GM12878 (cell line): ENCODE measurements around the gene IL27RA. TPM values are rescaled to one million over a fixed set of nuclear protein-coding genes. Genes with fewer than 3 reads are reported as not detected.

Experiments
- ATAC-seq: fragments of 200-7000 bp; cut with Tn5 transposase; 3 replicates; pipeline ENCODE4 v1.9.1; 2020; ENCODE audit warnings: mild to moderate bottlenecking, moderate library complexity
- BruUV-seq: library from RNA; stranded (reverse); fragments of 400-500 nt; replicated peaks from 2 replicates; lab custom pipeline; 2021; lab: Mats Ljungman, UMichigan
- CTCF ChIA-PET: fragments of 300-600 bp; sonication (Branson Sonifier 250); formaldehyde crosslinking; extraction: SDS; loops from one replicate; lab custom pipeline; 2021; ENCODE audit warnings: inconsistent platforms; lab: Yijun Ruan, JAX
- POLR2A ChIA-PET: fragments of 350-600 bp; formaldehyde crosslinking; extraction: SDS; loops from one replicate; lab custom pipeline; 2021; ENCODE audit warnings: inconsistent platforms; lab: Charles Lee
- RAD21 ChIA-PET: fragments of 300-600 bp; sonication (Branson Sonifier 250); formaldehyde crosslinking; loops from one replicate; lab custom pipeline; 2023; ENCODE audit warnings: antibody characterized with exemption; ENCODE audit not compliant: unreplicated experiment; lab: Charles Lee
- SMC1A ChIA-PET: fragments of 300-600 bp; sonication (Branson Sonifier 250); formaldehyde crosslinking; loops from one replicate; lab custom pipeline; 2023; ENCODE audit not compliant: unreplicated experiment, uncharacterized antibody; lab: Charles Lee
- DNase-seq: peaks from one replicate; pipeline ENCODE4 v3.0.0-alpha.2; 2011; ENCODE audit warnings: low read depth, low spot score
- FAIRE-seq: peaks from 3 replicates; lab custom pipeline; 2011; peaks lifted over from hg19 to GRCh38; lab: Jason Lieb, UNC
- H2AFZ ChIP-seq: 2 replicates; pipeline ENCODE4 v1.6.0; 2011; ENCODE audit warnings: low read depth, low read length, control low read depth; ENCODE audit not compliant: control insufficient read depth
- H3K27ac ChIP-seq: 2 replicates; pipeline ENCODE4 v1.5.1; 2011; ENCODE audit warnings: control low read depth; ENCODE audit not compliant: control insufficient read depth, insufficient read depth
- H3K27me3 ChIP-seq, 2 experiments: replicated peaks in 1 of 2; 2 replicates each; pipeline versions ENCODE4 v1.6.0 to v1.6.1; 2011; ENCODE audit warnings: low read length in 1 of 2; ENCODE audit not compliant: control insufficient read depth in 2 of 2, insufficient read depth in 2 of 2
- H3K36me3 ChIP-seq, 2 experiments: 2 replicates each; pipeline ENCODE4 v1.5.1; 2011; ENCODE audit warnings: low read length in 1 of 2; ENCODE audit not compliant: control insufficient read depth in 2 of 2, insufficient read depth in 2 of 2
- H3K4me1 ChIP-seq: 2 replicates; pipeline ENCODE4 v1.6.1; 2011; ENCODE audit warnings: mild to moderate bottlenecking, low read length, moderate library complexity, mixed read lengths; ENCODE audit not compliant: control insufficient read depth, insufficient read depth
- H3K4me2 ChIP-seq: 2 replicates; pipeline ENCODE4 v1.6.0; 2011; ENCODE audit warnings: control low read depth; ENCODE audit not compliant: control insufficient read depth, insufficient read depth
- H3K4me3 ChIP-seq: fragments of 200-600 bp; sonication (generic); 2 replicates; pipeline ENCODE4 v1.5.1; 2016
- H3K79me2 ChIP-seq: 2 replicates; pipeline ENCODE4 v1.6.0; 2011; ENCODE audit warnings: low read length; ENCODE audit not compliant: control insufficient read depth, insufficient read depth
- H3K9ac ChIP-seq: 2 replicates; pipeline ENCODE4 v1.8.0; 2011; ENCODE audit warnings: low read length, control low read depth, mixed read lengths; ENCODE audit not compliant: control insufficient read depth, insufficient read depth
- H3K9me3 ChIP-seq: replicated peaks from 3 replicates; pipeline ENCODE4 v1.5.1; 2011; ENCODE audit warnings: mild to moderate bottlenecking, low read length; ENCODE audit not compliant: control insufficient read depth, insufficient read depth
- H4K20me1 ChIP-seq: 2 replicates; pipeline ENCODE4 v1.6.0; 2011; ENCODE audit not compliant: control insufficient read depth, insufficient read depth
- BRCA1 ChIP-seq: IDR thresholded peaks from 2 replicates; pipeline ENCODE4 v1.6.1; 2011; ENCODE audit warnings: low read depth, low read length, improper control_type of control experiment
- DPF2 ChIP-seq: fragments of 450-650 bp; IDR thresholded peaks from 2 replicates; pipeline ENCODE4 v1.6.1; 2017; ENCODE audit warnings: mild to moderate bottlenecking
- ELK1 ChIP-seq: IDR thresholded peaks from 2 replicates; pipeline ENCODE4 v1.6.1; 2012; ENCODE audit warnings: low read depth, low read length, improper control_type of control experiment
- FOXK2 ChIP-seq: fragments of 450-650 bp; IDR thresholded peaks from 2 replicates; pipeline ENCODE4 v1.6.1; 2017; ENCODE audit warnings: mild to moderate bottlenecking, moderate library complexity
- IRF4 ChIP-seq: IDR thresholded peaks from 2 replicates; pipeline ENCODE4 v1.6.1; 2011; ENCODE audit warnings: low read depth, low read length
- PKNOX1 ChIP-seq: fragments of 450-650 bp; IDR thresholded peaks from 2 replicates; pipeline ENCODE4 v1.6.1; 2016; ENCODE audit warnings: mild to moderate bottlenecking
- POLR2A ChIP-seq: IDR thresholded peaks from 2 replicates; pipeline ENCODE4 v1.6.1; 2011; ENCODE audit warnings: low read depth, mild to moderate bottlenecking, low read length
- POLR2AphosphoS5 ChIP-seq: IDR thresholded peaks from 2 replicates; pipeline ENCODE4 v1.6.1; 2011; ENCODE audit warnings: mild to moderate bottlenecking, low read length, inconsistent platforms
- STAT1 ChIP-seq: fragments of 450-650 bp; conservative IDR thresholded peaks from 2 replicates; pipeline ENCODE4 v1.6.1; 2014; ENCODE audit warnings: antibody characterized with exemption, mild to moderate bottlenecking
- STAT3 ChIP-seq: IDR thresholded peaks from 2 replicates; pipeline ENCODE4 v1.6.1; 2011; ENCODE audit warnings: low read depth, low read length, improper control_type of control experiment
- WGBS: methylation state at CpG from one replicate; pipeline ENCODE4 v1.1.6; 2016; ENCODE audit warnings: low lambda C conversion rate; ENCODE audit not compliant: insufficient replicate concordance, insufficient coverage; ENCODE audit errors: missing lambda C conversion rate; 5-methylcytosine and 5-hydroxymethylcytosine counted together
- in situ Hi-C: fragments of 300-500 bp; cut with MboI; formaldehyde crosslinking; loops from 9 replicates; pipeline ENCODE4 v1.14.3; 2018; ENCODE audit warnings: mixed read lengths
- intact Hi-C: fragments of 100-400 bp; cut with micrococcal nuclease; formaldehyde crosslinking; loops from one replicate; pipeline ENCODE4 v1.14.2; 2022; ENCODE audit not compliant: unreplicated experiment
- polyA plus RNA-seq, 11 experiments: library from polyadenylated mRNA; depleted of rRNA in 4 of 11; unstranded in 6 of 11; stranded (reverse) in 5 of 11; fragments of >200 nt; fragmentation: Nextera tagmentation in 4 of 11; fragmentation: Illumina TruSeq in 1 of 11; extraction: Ambion mirVana in 4 of 11; extraction: Trizol in 1 of 11; gene quantifications; 1 replicate in 1 of 11; 2 replicates in 10 of 11; pipeline versions ENCODE4 v1.2.1 to v1.2.3, GENCODE V29; 2011 to 2016; ENCODE audit warnings: inconsistent platforms in 2 of 11, missing spikeins in 2 of 11, low read depth in 1 of 11
- total RNA-seq, 4 experiments: library from RNA; depleted of rRNA in 3 of 4; stranded (reverse); fragments of >200 nt in 3 of 4; fragmentation: Illumina TruSeq in 1 of 4; extraction: Trizol in 1 of 4; gene quantifications; 2 replicates each; pipeline versions ENCODE4 v1.2.1 to v1.2.3, GENCODE V29; 2013 to 2021

Gene IL27RA
- total and polyA plus RNA-seq, 10 of the 15 experiments (the other 5 are each of a cell fraction or from before 2014, with no cell fraction given), result 8.4 to 63.5 (median 41.2) TPM

GRCh38 chr19:14039181-14039580, 7.6 kb downstream of the IL27RA start:
- Histone ChIP-seq H3K4me2 (no peak overlapping the region), H3K27ac (no peak overlapping the region), H3K9ac (no peak overlapping the region), H2AFZ (no peak overlapping the region), H4K20me1 (no peaks in the 10 kb centered on the region), H3K4me1 (peaks cover 15% of the 10 kb centered on the region), H3K27me3 (no peaks in the 10 kb centered on the region), H3K79me2 (no peaks in the 10 kb centered on the region), H3K4me3 (no peak overlapping the region), H3K36me3 (peaks cover 6 to 10% of the 10 kb centered on the region in 2 experiments), H3K9me3 (no peaks in the 10 kb centered on the region)
- SMC1A ChIA-PET, result interaction anchor here (1.9 kb wide), 1 partner anchor 136 kb away, joined by 5 read pairs; no protein-coding TSS in a partner anchor
- WGBS, result 99% methylated on average over 7 of the region's 7 CpGs
- POLR2A ChIA-PET, result interaction anchor here (1.0 kb wide), 1 partner anchor 21 kb away, joined by 4 read pairs; no protein-coding TSS in a partner anchor
- in situ Hi-C loops (no loop called here), intact Hi-C loops (loop anchor here (10.0 kb wide), 1 partner anchor 54 kb away; no protein-coding TSS in a partner anchor)
- no peak for FAIRE-seq
- RAD21 ChIA-PET, result interaction anchor here (1.2 kb wide), 2 partner anchors 8 to 160 kb away, joined by 3 to 5 read pairs; partner anchors contain the start of gene IL27RA
- BruUV-seq, result no TSS peak
- no peak for ATAC-seq
- CTCF ChIA-PET, result interaction anchor here (1.2 to 1.8 kb wide), 2 partner anchors 14 to 136 kb away, joined by 4 to 5 read pairs; no protein-coding TSS in a partner anchor
- DNase-seq, result no peak
- TF ChIP-seq BRCA1 (no peak), DPF2 (no peak), STAT3 (no peak), POLR2AphosphoS5 (no peak), POLR2A (no peak), PKNOX1 (no peak), IRF4 (no peak), ELK1 (no peak), FOXK2 (no peak), STAT1 (no peak)
